B cell (primary cell): ENCODE results near the gene RBMX. TPM values are rescaled to one million over a fixed set of nuclear protein-coding genes. Genes with fewer than 3 reads are reported as not detected.

Source experiments
- ATAC-seq: fragments of 200-7000 bp; cut with Tn5 transposase; one replicate; pipeline ENCODE4 v1.10.0; 2021; ENCODE audit warnings: low read depth, mild to moderate bottlenecking, moderate number of reproducible peaks, moderate library complexity
- CTCF ChIA-PET: fragments of 350-600 bp; sonication (Branson Sonifier 250); formaldehyde crosslinking; loops from one replicate; lab custom pipeline; 2021; ENCODE audit warnings: antibody characterized with exemption, inconsistent platforms; lab: Charles Lee
- POLR2A ChIA-PET: fragments of 350-600 bp; sonication (Branson Sonifier 250); formaldehyde crosslinking; loops from one replicate; lab custom pipeline; 2021; ENCODE audit warnings: antibody characterized with exemption; lab: Charles Lee
- DNase-seq: peaks from one replicate; pipeline ENCODE4 v3.0.0; 2013
- H2AFZ ChIP-seq: 2 replicates; pipeline ENCODE4 v1.6.1; 2012; ENCODE audit warnings: mild to moderate bottlenecking, low read depth, low read length; ENCODE audit not compliant: insufficient read depth, poor library complexity, severe bottlenecking
- H3K27ac ChIP-seq, 2 donors: 1 replicate in 1 of 2; 2 replicates in 1 of 2; pipeline ENCODE4 v1.5.1; 2012 to 2013; ENCODE audit warnings: low read length in 2 of 2, mild to moderate bottlenecking in 2 of 2, moderate library complexity in 1 of 2
- H3K27me3 ChIP-seq, 4 experiments: fragments of 200-600 bp in 1 of 4; sonication (generic) in 1 of 4; replicated peaks in 1 of 4; 1 replicate in 2 of 4; 2 replicates in 2 of 4; pipeline versions ENCODE4 v1.6.1 to v1.7.0; 2013 to 2016; ENCODE audit warnings: low read length in 3 of 4, mild to moderate bottlenecking in 2 of 4, mixed read lengths in 1 of 4, moderate library complexity in 1 of 4; ENCODE audit not compliant: insufficient read depth in 4 of 4, control insufficient read depth in 3 of 4; ENCODE audit errors: control extremely low read depth in 1 of 4
- H3K36me3 ChIP-seq, 2 experiments: replicated peaks in 1 of 2; 1 replicate in 1 of 2; 2 replicates in 1 of 2; pipeline versions ENCODE4 v1.6.1 to v1.7.1; 2013; ENCODE audit warnings: low read length in 1 of 2; ENCODE audit not compliant: insufficient read depth in 2 of 2, control insufficient read depth in 1 of 2; ENCODE audit errors: control extremely low read depth in 1 of 2, extremely low read depth in 1 of 2
- H3K4me1 ChIP-seq, 2 donors: fragments of 200-600 bp in 1 of 2; sonication (generic) in 1 of 2; 1 replicate in 1 of 2; 2 replicates in 1 of 2; pipeline versions ENCODE4 v1.5.1 to v1.6.1; 2013 to 2017; ENCODE audit warnings: low read length in 2 of 2; ENCODE audit not compliant: control insufficient read depth in 2 of 2, insufficient read depth in 2 of 2
- H3K4me2 ChIP-seq: replicated peaks from 2 replicates; pipeline ENCODE3; 2012; ENCODE audit warnings: mild to moderate bottlenecking, low read depth, low read length; ENCODE audit not compliant: poor library complexity, severe bottlenecking
- H3K4me3 ChIP-seq, 5 experiments: fragments of 200-600 bp in 1 of 5; sonication (generic) in 1 of 5; 1 replicate in 3 of 5; 2 replicates in 2 of 5; pipeline versions ENCODE4 v1.5.1 to v1.7.0; 2011 to 2016; ENCODE audit warnings: low read length in 4 of 5, mild to moderate bottlenecking in 4 of 5, low read depth in 2 of 5, control low read depth in 1 of 5, moderate library complexity in 1 of 5; ENCODE audit not compliant: insufficient read depth in 1 of 5; ENCODE audit errors: control extremely low read depth in 1 of 5, extremely low read depth in 1 of 5
- H3K79me2 ChIP-seq: fragments of 200-600 bp; sonication (generic); one replicate; pipeline ENCODE4 v1.6.0; 2016; ENCODE audit warnings: low read length; ENCODE audit not compliant: control insufficient read depth, insufficient read depth
- H3K9ac ChIP-seq: fragments of 200-600 bp; sonication (generic); 2 replicates; pipeline ENCODE4 v1.6.1; 2017; ENCODE audit warnings: mild to moderate bottlenecking, low read length, moderate library complexity
- H3K9me3 ChIP-seq, 3 donors: one replicate each; pipeline versions ENCODE4 v1.6.1 to v1.7.1; 2013; ENCODE audit warnings: low read length in 2 of 3; ENCODE audit not compliant: control insufficient read depth in 2 of 3, insufficient read depth in 1 of 3; ENCODE audit errors: control extremely low read depth in 1 of 3
- H4K20me1 ChIP-seq: 2 replicates; pipeline ENCODE4 v1.6.0; 2012; ENCODE audit warnings: mild to moderate bottlenecking, low read length; ENCODE audit not compliant: insufficient read depth, control insufficient read depth, poor library complexity, severe bottlenecking
- H3K27ac Mint-ChIP-seq: one replicate; pipeline ENCODE4 v1.8.0; 2021; ENCODE audit warnings: mixed read lengths
- H3K27me3 Mint-ChIP-seq: one replicate; pipeline ENCODE4 v1.8.0; 2021; ENCODE audit warnings: mixed read lengths
- H3K4me1 Mint-ChIP-seq: one replicate; pipeline ENCODE4 v1.8.0; 2021; ENCODE audit warnings: mixed read lengths
- H3K4me3 Mint-ChIP-seq: one replicate; pipeline ENCODE4 v1.8.0; 2021; ENCODE audit warnings: mixed read lengths
- H3K9me3 Mint-ChIP-seq: one replicate; pipeline ENCODE4 v1.8.0; 2022; ENCODE audit warnings: mixed read lengths; ENCODE audit not compliant: insufficient read depth
- CTCF ChIP-seq: fragments of 200-600 bp; IDR thresholded peaks from one replicate; pipeline ENCODE4 v1.8.0; 2022; ENCODE audit warnings: antibody characterized with exemption, mild to moderate bottlenecking
- EZH2 ChIP-seq: IDR thresholded peaks from 2 replicates; pipeline ENCODE4 v1.6.1; 2012; ENCODE audit warnings: borderline replicate concordance, low read depth, mild to moderate bottlenecking, moderate library complexity, low read length; ENCODE audit not compliant: insufficient read depth, poor library complexity, severe bottlenecking
- WGBS: methylation state at CpG from one replicate; pipeline ENCODE4 v1.1.5; 2013; ENCODE audit warnings: missing lambda C conversion rate; ENCODE audit not compliant: insufficient coverage; 5-methylcytosine and 5-hydroxymethylcytosine counted together
- intact Hi-C: fragments of 100-400 bp; cut with micrococcal nuclease; formaldehyde crosslinking; loops from one replicate; pipeline ENCODE4 v1.10.0; 2022
- polyA plus RNA-seq: library from polyadenylated mRNA; depleted of rRNA; stranded (reverse); fragments of >200 nt; gene quantifications from 2 replicates; pipeline ENCODE4 v1.2.3, GENCODE V29; 2012
- total RNA-seq, 2 donors: library from RNA; stranded (reverse); fragments of 120-200 nt in 1 of 2; gene quantifications; 1 replicate in 1 of 2; 2 replicates in 1 of 2; pipeline versions ENCODE4 v1.2.3 to v1.2.4, GENCODE V29; 2013 to 2022

The RBMX gene
- total and polyA plus RNA-seq, 2 donors (not counting 1 experiment from before 2014, with no cell fraction given) = 164 to 239 TPM

GRCh38 chrX:136856050-136856449, 24.5 kb downstream of the RBMX start:
- H3K79me2 ChIP-seq = peaks cover 5% of the 10 kb centered on the region
- peaks cover 0 to 2% of the 10 kb centered on the region in 2 experiments for H3K36me3 ChIP-seq
- Mint-ChIP-seq H3K27me3 (no peaks in the 10 kb centered on the region), H3K4me1 (peaks cover 21% of the 10 kb centered on the region), H3K4me3 (no peak overlapping the region), H3K27ac (no peak overlapping the region), H3K9me3 (no peaks in the 10 kb centered on the region)
- ChIA-PET CTCF (no interaction called here), POLR2A (no interaction called here)
- H3K27ac ChIP-seq = no peak overlapping the region
- no CpG with 5 or more reads among the region's 8 CpGs for WGBS
- intact Hi-C loops = no loop called here
- DNase-seq (no peak), ATAC-seq (no peak)
- no peak overlapping the region for H3K4me2 ChIP-seq
- H3K9me3 ChIP-seq = no peaks in the 10 kb centered on the region
- no peak overlapping the region for H2AFZ ChIP-seq
- no peak overlapping the region for H3K4me3 ChIP-seq
- H3K4me1 ChIP-seq = peaks cover 5% of the 10 kb centered on the region in 2 donors
- H4K20me1 ChIP-seq = no peaks in the 10 kb centered on the region
- H3K27me3 ChIP-seq = no peaks in the 10 kb centered on the region
- no peak overlapping the region for H3K9ac ChIP-seq
- no peak for TF ChIP-seq CTCF
- TF ChIP-seq EZH2 = no peak

- no peaks in the 10 kb centered on the region for H4K20me1 ChIP-seq
- H3K27ac Mint-ChIP-seq = no peak overlapping the region
- ChIA-PET CTCF (interaction anchor here (0.6 kb wide), 1 partner anchor 281 kb away, joined by 3 read pairs; no protein-coding TSS in a partner anchor), POLR2A (no interaction called here)
- H3K9ac ChIP-seq = no peak overlapping the region
- no peaks in the 10 kb centered on the region for H3K27me3 ChIP-seq
- H3K9me3 ChIP-seq = no peaks in the 10 kb centered on the region
- no peaks in the 10 kb centered on the region for H3K9me3 Mint-ChIP-seq
- TF ChIP-seq CTCF (no peak), EZH2 (no peak)
- H3K36me3 ChIP-seq = peaks cover 0 to 9% of the 10 kb centered on the region in 2 experiments
- no peak overlapping the region for H3K4me3 Mint-ChIP-seq
- DNase-seq (no peak), ATAC-seq (no peak)
- peaks cover 5% of the 10 kb centered on the region in 2 donors for H3K4me1 ChIP-seq
- no peak overlapping the region for H3K4me2 ChIP-seq
- peaks cover 12% of the 10 kb centered on the region for H3K4me1 Mint-ChIP-seq
- H3K27me3 Mint-ChIP-seq = no peaks in the 10 kb centered on the region
- no peaks in the 10 kb centered on the region for H3K79me2 ChIP-seq
- intact Hi-C loops = no loop called here
- H3K4me3 ChIP-seq = no peak overlapping the region
- no CpG with 5 or more reads among the region's 3 CpGs for WGBS
- no peak overlapping the region for H2AFZ ChIP-seq
- H3K27ac ChIP-seq = no peak overlapping the region
These were observed 29.0 kb downstream of the RBMX start for GRCh38 chrX:136851526-136851925.
